BE2C (cell line): ENCODE data around the gene EGLN3.

Source experiments
- DNase-seq: peaks from one replicate; pipeline ENCODE4 v3.0.0-alpha.2; 2020
- H3K27me3 ChIP-seq: fragments of 250-450 bp; sonication (Bioruptor Pico); 2 replicates; pipeline ENCODE4 v1.5.1; 2020; ENCODE audit warnings: mild to moderate bottlenecking
- H3K36me3 ChIP-seq: fragments of 250-450 bp; sonication (Bioruptor Pico); 2 replicates; pipeline ENCODE4 v1.5.1; 2020; ENCODE audit warnings: mild to moderate bottlenecking
- H3K4me1 ChIP-seq: fragments of 250-450 bp; sonication (Bioruptor Pico); 2 replicates; pipeline ENCODE4 v1.5.1; 2020
- H3K4me3 ChIP-seq: 2 replicates; pipeline ENCODE4 v1.5.1; 2011; ENCODE audit warnings: low read depth, low read length
- H3K9me3 ChIP-seq: fragments of 250-450 bp; sonication (Bioruptor Pico); 2 replicates; pipeline ENCODE4 v1.5.1; 2020
- TF ChIP-seq, protein P1 (sequence below): IDR thresholded peaks from 2 replicates; pipeline ENCODE4 v1.5.1; 2012; ENCODE audit warnings: mild to moderate bottlenecking, low read depth, low read length

EGLN3 gene

DNA sequence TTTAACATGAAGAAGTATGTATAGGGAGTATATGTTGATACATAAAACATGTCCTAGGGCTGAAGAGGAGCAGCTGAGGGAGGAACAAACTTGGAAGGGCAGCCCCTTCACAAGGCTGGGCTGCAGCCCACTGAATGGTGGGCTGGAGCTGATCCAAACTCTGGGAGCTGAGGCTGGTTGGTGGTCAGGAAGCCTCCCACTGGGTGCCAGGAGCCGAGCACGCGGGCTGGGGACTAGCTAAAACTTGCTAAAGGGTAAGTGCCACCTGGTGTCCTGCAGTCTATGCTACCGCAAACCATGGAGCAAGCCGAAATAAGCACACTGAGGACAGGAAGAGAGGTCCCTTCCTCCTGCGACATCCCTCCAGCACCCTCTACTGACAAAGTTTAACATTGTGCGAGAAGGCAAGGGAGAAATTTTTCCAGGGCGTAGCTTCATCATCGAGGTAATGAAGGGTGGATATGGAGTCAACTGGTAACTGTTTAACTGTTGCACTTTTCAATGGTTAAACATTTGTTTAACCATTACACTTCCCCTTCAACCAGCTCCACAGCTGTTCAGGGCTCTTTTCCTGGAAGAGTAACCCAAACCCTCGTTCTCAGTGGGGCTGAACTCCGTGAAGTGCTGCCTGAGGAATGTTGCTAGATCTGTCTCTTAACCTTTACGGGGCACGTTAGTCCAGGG is 42.2 kb downstream of the EGLN3 start:
- DNase-seq = no peak
- H3K36me3 ChIP-seq = no peaks in the 10 kb centered on the region
- H3K9me3 ChIP-seq = no peaks in the 10 kb centered on the region
- TF ChIP-seq, protein P1, sequence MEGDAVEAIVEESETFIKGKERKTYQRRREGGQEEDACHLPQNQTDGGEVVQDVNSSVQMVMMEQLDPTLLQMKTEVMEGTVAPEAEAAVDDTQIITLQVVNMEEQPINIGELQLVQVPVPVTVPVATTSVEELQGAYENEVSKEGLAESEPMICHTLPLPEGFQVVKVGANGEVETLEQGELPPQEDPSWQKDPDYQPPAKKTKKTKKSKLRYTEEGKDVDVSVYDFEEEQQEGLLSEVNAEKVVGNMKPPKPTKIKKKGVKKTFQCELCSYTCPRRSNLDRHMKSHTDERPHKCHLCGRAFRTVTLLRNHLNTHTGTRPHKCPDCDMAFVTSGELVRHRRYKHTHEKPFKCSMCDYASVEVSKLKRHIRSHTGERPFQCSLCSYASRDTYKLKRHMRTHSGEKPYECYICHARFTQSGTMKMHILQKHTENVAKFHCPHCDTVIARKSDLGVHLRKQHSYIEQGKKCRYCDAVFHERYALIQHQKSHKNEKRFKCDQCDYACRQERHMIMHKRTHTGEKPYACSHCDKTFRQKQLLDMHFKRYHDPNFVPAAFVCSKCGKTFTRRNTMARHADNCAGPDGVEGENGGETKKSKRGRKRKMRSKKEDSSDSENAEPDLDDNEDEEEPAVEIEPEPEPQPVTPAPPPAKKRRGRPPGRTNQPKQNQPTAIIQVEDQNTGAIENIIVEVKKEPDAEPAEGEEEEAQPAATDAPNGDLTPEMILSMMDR = peak; percentile 22; the same call in 1 of the 2 replicates
- no peaks in the 10 kb centered on the region for H3K27me3 ChIP-seq
- no peak overlapping the region for H3K4me3 ChIP-seq
- H3K4me1 ChIP-seq = peaks cover 12% of the 10 kb centered on the region; the same call in 1 of the 2 replicates

- no peak overlapping the region for H3K4me3 ChIP-seq
- H3K36me3 ChIP-seq = no peaks in the 10 kb centered on the region
- TF ChIP-seq, protein P1 = no peak
- H3K4me1 ChIP-seq = peaks cover 12% of the 10 kb centered on the region
- no peaks in the 10 kb centered on the region for H3K9me3 ChIP-seq
- no peak for DNase-seq
- H3K27me3 ChIP-seq = no peaks in the 10 kb centered on the region
These were observed 43.9 kb downstream of the EGLN3 start for GRCh38 chr14:33906968-33907367.

GRCh38 chr14:33904609-33905008 is 46.3 kb downstream of the EGLN3 start:
- DNase-seq = no peak
- no peaks in the 10 kb centered on the region for H3K27me3 ChIP-seq
- no peak overlapping the region for H3K4me3 ChIP-seq
- H3K4me1 ChIP-seq = peaks cover 1% of the 10 kb centered on the region; the same call in 1 of the 2 replicates
- TF ChIP-seq, protein P1 = no peak
- no peaks in the 10 kb centered on the region for H3K36me3 ChIP-seq
- H3K9me3 ChIP-seq = no peaks in the 10 kb centered on the region

GRCh38 chr14:33903369-33903768 is 47.5 kb downstream of the EGLN3 start:
- no peak for DNase-seq
- Histone ChIP-seq H3K9me3 (no peaks in the 10 kb centered on the region), H3K4me1 (no peaks in the 10 kb centered on the region; the same call in 1 of the 2 replicates), H3K27me3 (no peaks in the 10 kb centered on the region), H3K36me3 (no peaks in the 10 kb centered on the region), H3K4me3 (no peak overlapping the region)
- TF ChIP-seq, protein P1 = no peak

DNA sequence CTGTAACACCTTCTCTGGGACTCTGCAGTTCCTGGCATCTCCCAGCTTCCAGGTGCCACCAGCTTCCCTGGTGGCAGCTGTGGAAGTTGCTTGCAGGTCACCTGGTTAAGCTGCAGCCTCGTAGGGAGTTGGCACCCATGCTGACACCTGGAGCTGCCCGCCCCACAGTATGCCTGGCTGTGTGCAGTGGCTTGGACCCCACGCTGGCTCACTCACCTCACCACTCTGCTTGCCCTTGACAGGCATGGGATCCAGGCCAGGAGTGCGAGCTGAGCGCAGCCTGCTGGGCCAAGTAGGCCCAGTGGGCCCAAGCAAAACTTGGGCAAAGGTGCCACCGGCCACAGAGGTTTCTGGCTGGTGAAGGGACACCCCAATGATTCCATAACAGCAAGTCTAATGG is 48.5 kb downstream of the EGLN3 start:
- TF ChIP-seq, protein P1 = no peak
- no peaks in the 10 kb centered on the region for H3K36me3 ChIP-seq

GRCh38 chr14:33901426-33902155 is 49.3 kb downstream of the EGLN3 start:
- H3K27me3 ChIP-seq = no peaks in the 10 kb centered on the region
- H3K4me3 ChIP-seq = no peak overlapping the region
- TF ChIP-seq, protein P1 = no peak

More for the DNA sequence above, 48.5 kb downstream of the EGLN3 start:
- no peaks in the 10 kb centered on the region for H3K9me3 ChIP-seq
- H3K4me3 ChIP-seq = no peak overlapping the region
- DNase-seq = no peak
- H3K27me3 ChIP-seq = no peaks in the 10 kb centered on the region
- H3K4me1 ChIP-seq = no peaks in the 10 kb centered on the region; the same call in 1 of the 2 replicates

More at GRCh38 chr14:33901426-33902155, 49.3 kb downstream of the EGLN3 start:
- Histone ChIP-seq H3K36me3 (no peaks in the 10 kb centered on the region), H3K4me1 (no peaks in the 10 kb centered on the region; the same call in 1 of the 2 replicates), H3K9me3 (no peaks in the 10 kb centered on the region)
- no peak for DNase-seq
